BLaER1 (cell line): ENCODE data around the gene TUBB3.
"Not testable (repeated sequence)": the region's sequence is repeated elsewhere in the genome, so short reads cannot be mapped to it uniquely, and the experiment has no call there.

Experiments used
- H3K27ac ChIP-seq: shearing (Covaris generic); formaldehyde crosslinking; 2 replicates; pipeline ENCODE4 v1.8.1; 2022
- H3K27me3 ChIP-seq: shearing (Covaris generic); formaldehyde crosslinking; 2 replicates; pipeline ENCODE4 v1.8.1; 2022
- H3K36me3 ChIP-seq: shearing (Covaris generic); formaldehyde crosslinking; 2 replicates; pipeline ENCODE4 v1.8.1; 2022
- H3K4me1 ChIP-seq: shearing (Covaris generic); formaldehyde crosslinking; 2 replicates; pipeline ENCODE4 v1.8.1; 2022
- H3K4me2 ChIP-seq: shearing (Covaris generic); formaldehyde crosslinking; 2 replicates; pipeline ENCODE4 v1.8.1; 2022
- H3K4me3 ChIP-seq: shearing (Covaris generic); formaldehyde crosslinking; 2 replicates; pipeline ENCODE4 v1.8.1; 2022
- H3K9ac ChIP-seq: shearing (Covaris generic); formaldehyde crosslinking; 2 replicates; pipeline ENCODE4 v1.8.1; 2022
- H3K9me3 ChIP-seq: shearing (Covaris generic); formaldehyde crosslinking; 2 replicates; pipeline ENCODE4 v1.8.1; 2022
- H4K20me1 ChIP-seq: shearing (Covaris generic); formaldehyde crosslinking; 2 replicates; pipeline ENCODE4 v1.8.1; 2022
- Cebpa-rat ChIP-seq: shearing (Covaris generic); IDR thresholded peaks from 2 replicates; pipeline ENCODE4 v1.8.1; 2022

TUBB3 gene

DNA sequence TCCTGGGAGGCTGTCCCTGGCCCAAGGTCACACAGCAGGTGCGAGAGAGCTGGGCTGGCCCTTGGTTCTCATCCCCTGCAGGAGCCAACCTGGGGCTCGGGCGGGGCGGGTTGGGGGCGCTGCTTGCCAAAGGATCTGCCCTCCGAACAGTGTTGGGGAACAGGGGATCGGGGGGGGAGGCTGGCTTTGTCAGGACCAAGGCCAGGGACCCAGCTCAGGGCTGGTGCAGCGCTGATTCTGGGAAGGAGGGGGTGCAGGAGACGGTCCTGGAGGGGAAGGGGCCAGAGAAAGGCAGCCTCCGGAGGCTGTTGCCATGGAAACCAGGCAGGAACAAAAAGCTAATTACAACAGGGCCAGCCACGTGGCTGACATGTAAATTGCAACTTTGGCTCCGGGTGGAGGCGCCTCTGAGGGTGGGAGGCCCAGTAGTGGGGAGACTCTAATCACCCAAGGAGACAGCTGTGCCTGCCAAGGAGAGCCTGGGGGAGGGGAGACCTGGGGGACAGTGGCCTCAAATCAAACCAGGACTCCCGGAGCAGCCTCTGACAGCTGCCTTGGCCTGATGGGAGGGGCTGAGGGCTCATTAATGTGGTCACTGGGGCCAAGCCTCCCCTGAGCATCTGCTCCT lies 1.3 kb downstream of the TUBB3 start:
- TF ChIP-seq Cebpa-rat: no peak
- Histone ChIP-seq H4K20me1 (peaks cover 73% of the 10 kb centered on the region), H3K36me3 (peaks cover 20% of the 10 kb centered on the region), H3K4me3 (peak overlapping the region; percentile 86), H3K27me3 (no peaks in the 10 kb centered on the region), H3K9ac (peak overlapping the region; percentile 87; the same call in 1 of the 2 replicates), H3K4me1 (peaks cover 65% of the 10 kb centered on the region), H3K4me2 (peak overlapping the region; percentile 100), H3K9me3 (no peaks in the 10 kb centered on the region), H3K27ac (peak overlapping the region; percentile 84; the same call in 1 of the 2 replicates)

DNA sequence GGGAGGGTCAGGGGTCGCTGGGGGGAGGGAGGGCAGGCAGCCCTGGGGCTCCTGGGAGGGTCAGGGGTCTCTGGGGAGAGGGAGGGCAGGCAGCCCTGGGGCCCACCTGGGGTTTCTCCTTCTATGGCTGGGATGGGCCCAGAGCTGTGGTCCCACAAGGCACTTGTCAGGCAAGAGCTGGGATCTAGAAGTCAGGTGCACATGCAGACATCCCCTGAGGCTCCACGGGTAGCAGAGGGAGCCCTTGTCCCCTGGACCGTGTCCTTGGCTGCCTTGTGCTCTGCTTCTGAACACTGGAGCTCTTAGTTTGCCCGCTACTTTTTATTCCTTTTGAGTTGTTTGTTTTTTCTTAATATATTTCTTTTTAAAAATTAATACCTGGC lies 1.8 kb downstream of the TUBB3 start:
- peaks cover 25% of the 10 kb centered on the region for H3K36me3 ChIP-seq
- H4K20me1 ChIP-seq: peaks cover 77% of the 10 kb centered on the region
- peak overlapping the region; percentile 42; the same call in 1 of the 2 replicates for H3K27ac ChIP-seq
- H3K4me2 ChIP-seq: peak overlapping the region; percentile 100
- H3K9me3 ChIP-seq: no peaks in the 10 kb centered on the region
- no peak for TF ChIP-seq Cebpa-rat
- peak overlapping the region; percentile 86 for H3K4me3 ChIP-seq
- peak overlapping the region; percentile 72; the same call in 1 of the 2 replicates for H3K9ac ChIP-seq
- no peaks in the 10 kb centered on the region for H3K27me3 ChIP-seq
- H3K4me1 ChIP-seq: peaks cover 65% of the 10 kb centered on the region

- no peaks in the 10 kb centered on the region for H3K9me3 ChIP-seq
- peak overlapping the region; percentile 86 for H3K4me3 ChIP-seq
- H3K4me2 ChIP-seq: peak overlapping the region; percentile 100
- H3K36me3 ChIP-seq: peaks cover 32% of the 10 kb centered on the region
- H3K27ac ChIP-seq: peak overlapping the region; percentile 42; the same call in 1 of the 2 replicates
- H4K20me1 ChIP-seq: peaks cover 77% of the 10 kb centered on the region
- peaks cover 65% of the 10 kb centered on the region for H3K4me1 ChIP-seq
- TF ChIP-seq Cebpa-rat: no peak
- H3K27me3 ChIP-seq: no peaks in the 10 kb centered on the region
- H3K9ac ChIP-seq: peak overlapping the region; percentile 72
Measured at GRCh38 chr16:89925596-89926079, 2.5 kb downstream of the TUBB3 start.

DNA sequence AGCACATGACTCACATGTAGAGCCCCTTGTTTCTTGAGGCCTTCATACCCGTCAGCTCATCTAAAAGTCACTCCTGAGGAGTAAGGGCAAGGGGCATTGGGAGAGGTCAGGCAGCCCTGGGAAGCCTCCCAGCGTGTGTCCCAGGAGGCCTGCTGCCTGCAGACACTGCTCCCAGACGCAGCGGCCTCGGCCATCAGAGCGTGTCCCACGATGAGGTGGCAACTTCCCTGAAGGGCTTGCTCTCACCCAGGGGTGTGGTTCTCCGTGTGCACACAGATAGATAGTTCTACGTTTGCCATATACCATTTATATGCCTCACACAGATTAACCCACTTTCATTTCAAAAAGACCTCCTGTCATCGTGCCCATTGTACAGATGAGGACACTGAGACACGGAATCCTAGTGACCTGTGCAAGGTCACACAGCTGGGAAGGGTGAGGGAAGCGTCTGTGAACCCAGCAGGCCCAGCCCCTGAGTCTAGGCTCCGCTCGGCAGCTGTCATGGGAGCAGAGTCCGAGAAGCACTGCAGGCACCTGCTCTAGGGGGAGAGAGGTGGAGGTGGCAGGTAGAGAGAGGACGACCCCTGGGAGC lies 8.3 kb downstream of the TUBB3 start:
- TF ChIP-seq Cebpa-rat: no peak
- Histone ChIP-seq H4K20me1 (peaks cover 99% of the 10 kb centered on the region), H3K9me3 (no peaks in the 10 kb centered on the region), H3K4me2 (peak overlapping the region; percentile 52), H3K4me1 (peaks cover 38% of the 10 kb centered on the region), H3K36me3 (peaks cover 88% of the 10 kb centered on the region), H3K4me3 (no peak overlapping the region), H3K9ac (no peak overlapping the region), H3K27ac (no peak overlapping the region), H3K27me3 (no peaks in the 10 kb centered on the region)

DNA sequence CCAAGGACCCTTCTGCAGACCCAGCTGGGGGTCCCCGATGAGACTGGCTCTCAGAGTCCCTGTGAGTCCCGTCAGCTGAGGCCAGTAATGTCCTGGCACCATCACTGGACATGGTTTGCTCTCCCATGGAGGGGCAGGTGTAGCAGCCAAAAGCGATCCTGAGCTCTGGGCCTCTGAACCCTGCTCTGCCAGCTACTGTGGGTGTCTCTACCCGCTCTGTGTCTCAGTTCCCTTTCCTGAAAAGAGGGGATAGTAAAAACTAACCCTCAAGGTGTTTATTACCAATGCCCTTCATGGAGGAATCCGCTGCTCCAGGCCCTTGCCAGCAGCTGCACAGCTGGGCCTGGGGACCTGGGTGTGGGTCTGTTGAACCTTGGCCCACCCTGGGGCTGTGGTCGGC lies 8.8 kb downstream of the TUBB3 start:
- H4K20me1 ChIP-seq: peaks cover 98% of the 10 kb centered on the region
- H3K9ac ChIP-seq: no peak overlapping the region
- H3K27ac ChIP-seq: no peak overlapping the region
- no peaks in the 10 kb centered on the region for H3K9me3 ChIP-seq
- H3K27me3 ChIP-seq: no peaks in the 10 kb centered on the region
- H3K4me3 ChIP-seq: no peak overlapping the region
- TF ChIP-seq Cebpa-rat: no peak
- peaks cover 33% of the 10 kb centered on the region for H3K4me1 ChIP-seq
- no peak overlapping the region for H3K4me2 ChIP-seq
- peaks cover 93% of the 10 kb centered on the region for H3K36me3 ChIP-seq

GRCh38 chr16:89934019-89934418 lies 10.9 kb downstream of the TUBB3 start:
- H3K27me3 ChIP-seq, H3K4me2 ChIP-seq, H3K9ac ChIP-seq, H3K27ac ChIP-seq, H3K9me3 ChIP-seq, H3K4me3 ChIP-seq: not testable (repeated sequence)
- Histone ChIP-seq H3K36me3 (peaks cover 78% of the 10 kb centered on the region), H3K4me1 (peaks cover 34% of the 10 kb centered on the region), H4K20me1 (peaks cover 78% of the 10 kb centered on the region)

- Histone ChIP-seq H3K9me3 (no peaks in the 10 kb centered on the region), H3K27me3 (no peaks in the 10 kb centered on the region), H3K9ac (no peak overlapping the region), H3K36me3 (peaks cover 69% of the 10 kb centered on the region), H3K4me2 (no peak overlapping the region), H3K4me3 (no peak overlapping the region), H3K27ac (no peak overlapping the region), H4K20me1 (peaks cover 69% of the 10 kb centered on the region), H3K4me1 (peaks cover 28% of the 10 kb centered on the region)
- TF ChIP-seq Cebpa-rat: no peak
Measured at GRCh38 chr16:89934611-89935553, 11.7 kb downstream of the TUBB3 start.

DNA sequence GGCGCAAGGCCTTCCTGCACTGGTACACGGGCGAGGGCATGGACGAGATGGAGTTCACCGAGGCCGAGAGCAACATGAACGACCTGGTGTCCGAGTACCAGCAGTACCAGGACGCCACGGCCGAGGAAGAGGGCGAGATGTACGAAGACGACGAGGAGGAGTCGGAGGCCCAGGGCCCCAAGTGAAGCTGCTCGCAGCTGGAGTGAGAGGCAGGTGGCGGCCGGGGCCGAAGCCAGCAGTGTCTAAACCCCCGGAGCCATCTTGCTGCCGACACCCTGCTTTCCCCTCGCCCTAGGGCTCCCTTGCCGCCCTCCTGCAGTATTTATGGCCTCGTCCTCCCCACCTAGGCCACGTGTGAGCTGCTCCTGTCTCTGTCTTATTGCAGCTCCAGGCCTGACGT lies 12.5 kb downstream of the TUBB3 start:
- H3K27me3 ChIP-seq, H3K27ac ChIP-seq, H3K4me2 ChIP-seq, H3K4me3 ChIP-seq, H3K9ac ChIP-seq, H3K9me3 ChIP-seq: not testable (repeated sequence)
- Histone ChIP-seq H4K20me1 (peaks cover 62% of the 10 kb centered on the region), H3K4me1 (peaks cover 28% of the 10 kb centered on the region), H3K36me3 (peaks cover 62% of the 10 kb centered on the region)

DNA sequence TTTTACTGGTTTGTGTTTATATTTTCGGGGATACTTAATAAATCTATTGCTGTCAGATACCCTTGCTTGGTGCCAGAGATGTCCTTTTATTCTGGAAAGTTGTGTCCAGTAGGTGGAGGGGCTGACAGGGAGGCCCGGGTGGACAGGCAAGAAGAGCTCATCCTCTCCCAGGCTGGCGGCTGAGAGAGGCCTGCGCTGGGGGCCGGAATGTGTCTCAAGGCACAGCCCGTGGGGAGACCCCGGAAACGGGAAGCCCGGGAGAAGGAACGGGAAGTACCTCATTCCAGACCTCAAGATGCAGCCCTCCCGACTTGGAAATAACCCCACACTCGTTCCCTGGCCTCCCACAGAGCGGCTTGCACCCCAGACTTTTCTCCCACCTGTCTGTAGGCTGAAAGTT lies 12.9 kb downstream of the TUBB3 start:
- Histone ChIP-seq H3K9ac (no peak overlapping the region), H4K20me1 (peaks cover 58% of the 10 kb centered on the region), H3K4me3 (no peak overlapping the region), H3K27me3 (no peaks in the 10 kb centered on the region), H3K36me3 (peaks cover 59% of the 10 kb centered on the region), H3K9me3 (no peaks in the 10 kb centered on the region), H3K4me1 (peaks cover 28% of the 10 kb centered on the region), H3K4me2 (no peak overlapping the region), H3K27ac (no peak overlapping the region)
- no peak for TF ChIP-seq Cebpa-rat

DNA sequence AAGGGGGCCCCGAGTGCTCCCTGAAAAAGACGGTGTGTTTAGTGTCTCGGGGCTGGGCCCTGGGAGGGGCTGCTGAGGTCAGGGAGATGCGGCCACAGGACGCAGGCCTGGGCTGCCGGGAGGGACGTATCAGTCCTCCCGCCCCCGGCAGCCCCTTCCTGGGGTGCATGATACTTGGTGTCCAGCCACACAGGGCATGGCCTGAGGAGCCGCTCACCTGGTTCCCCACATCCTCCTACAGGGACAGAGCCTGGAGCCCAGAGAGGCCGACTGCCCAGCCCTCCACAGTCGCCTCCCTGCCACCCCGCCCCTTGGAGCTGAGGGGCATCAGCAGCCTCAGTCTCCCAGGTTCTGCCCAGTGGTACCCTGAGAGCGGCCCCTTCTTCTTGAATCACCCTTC lies 13.4 kb downstream of the TUBB3 start:
- H3K4me2 ChIP-seq: no peak overlapping the region
- H3K27ac ChIP-seq: no peak overlapping the region
- peaks cover 28% of the 10 kb centered on the region for H3K4me1 ChIP-seq
- H3K4me3 ChIP-seq: no peak overlapping the region
- no peak for TF ChIP-seq Cebpa-rat
- H4K20me1 ChIP-seq: peaks cover 53% of the 10 kb centered on the region
- no peaks in the 10 kb centered on the region for H3K27me3 ChIP-seq
- H3K36me3 ChIP-seq: peaks cover 55% of the 10 kb centered on the region
- no peak overlapping the region for H3K9ac ChIP-seq
- no peaks in the 10 kb centered on the region for H3K9me3 ChIP-seq
